Activated CD8-positive, alpha-beta memory T cell treated with anti-CD3 and anti-CD28 coated beads for 4 hours (primary cell): ENCODE results near the gene ABCA9.
"Not testable (repeated sequence)": the region's sequence is repeated elsewhere in the genome, so short reads cannot be mapped to it uniquely, and the experiment has no call there.

Source experiments
- DNase-seq, 2 donors: peaks; one replicate each; pipeline ENCODE4 v3.0.0-alpha.2; 2020; ENCODE audit warnings: low read depth in 2 of 2

Gene ABCA9, protein sequence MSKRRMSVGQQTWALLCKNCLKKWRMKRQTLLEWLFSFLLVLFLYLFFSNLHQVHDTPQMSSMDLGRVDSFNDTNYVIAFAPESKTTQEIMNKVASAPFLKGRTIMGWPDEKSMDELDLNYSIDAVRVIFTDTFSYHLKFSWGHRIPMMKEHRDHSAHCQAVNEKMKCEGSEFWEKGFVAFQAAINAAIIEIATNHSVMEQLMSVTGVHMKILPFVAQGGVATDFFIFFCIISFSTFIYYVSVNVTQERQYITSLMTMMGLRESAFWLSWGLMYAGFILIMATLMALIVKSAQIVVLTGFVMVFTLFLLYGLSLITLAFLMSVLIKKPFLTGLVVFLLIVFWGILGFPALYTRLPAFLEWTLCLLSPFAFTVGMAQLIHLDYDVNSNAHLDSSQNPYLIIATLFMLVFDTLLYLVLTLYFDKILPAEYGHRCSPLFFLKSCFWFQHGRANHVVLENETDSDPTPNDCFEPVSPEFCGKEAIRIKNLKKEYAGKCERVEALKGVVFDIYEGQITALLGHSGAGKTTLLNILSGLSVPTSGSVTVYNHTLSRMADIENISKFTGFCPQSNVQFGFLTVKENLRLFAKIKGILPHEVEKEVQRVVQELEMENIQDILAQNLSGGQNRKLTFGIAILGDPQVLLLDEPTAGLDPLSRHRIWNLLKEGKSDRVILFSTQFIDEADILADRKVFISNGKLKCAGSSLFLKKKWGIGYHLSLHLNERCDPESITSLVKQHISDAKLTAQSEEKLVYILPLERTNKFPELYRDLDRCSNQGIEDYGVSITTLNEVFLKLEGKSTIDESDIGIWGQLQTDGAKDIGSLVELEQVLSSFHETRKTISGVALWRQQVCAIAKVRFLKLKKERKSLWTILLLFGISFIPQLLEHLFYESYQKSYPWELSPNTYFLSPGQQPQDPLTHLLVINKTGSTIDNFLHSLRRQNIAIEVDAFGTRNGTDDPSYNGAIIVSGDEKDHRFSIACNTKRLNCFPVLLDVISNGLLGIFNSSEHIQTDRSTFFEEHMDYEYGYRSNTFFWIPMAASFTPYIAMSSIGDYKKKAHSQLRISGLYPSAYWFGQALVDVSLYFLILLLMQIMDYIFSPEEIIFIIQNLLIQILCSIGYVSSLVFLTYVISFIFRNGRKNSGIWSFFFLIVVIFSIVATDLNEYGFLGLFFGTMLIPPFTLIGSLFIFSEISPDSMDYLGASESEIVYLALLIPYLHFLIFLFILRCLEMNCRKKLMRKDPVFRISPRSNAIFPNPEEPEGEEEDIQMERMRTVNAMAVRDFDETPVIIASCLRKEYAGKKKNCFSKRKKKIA (N-terminal part only)

DNA sequence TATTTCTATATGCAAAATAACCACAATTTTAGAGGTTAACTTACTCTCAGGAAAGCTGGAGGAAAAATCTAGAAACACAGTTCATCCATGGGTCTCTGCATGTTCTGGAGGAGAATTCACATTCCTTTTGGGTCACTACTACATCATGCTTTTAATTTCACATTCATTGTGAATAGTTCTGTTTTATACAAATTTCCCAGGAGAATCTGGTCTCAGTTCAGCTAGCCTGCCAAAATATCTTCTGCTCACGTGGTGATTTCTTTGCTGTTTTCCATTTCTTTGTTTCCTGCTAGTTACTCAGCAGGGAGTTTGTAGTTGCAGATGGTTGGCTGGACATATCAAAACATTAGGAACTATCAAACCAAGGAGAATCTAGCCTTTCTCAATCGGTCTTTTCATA, at the start of gene ABCA9:
TSS of gene ABCA9 (minus strand) at position 106 of the 400 bp plus-strand sequence. CDS start 9,801 bp downstream, outside the sequence.
- DNase-seq: no peak

DNA sequence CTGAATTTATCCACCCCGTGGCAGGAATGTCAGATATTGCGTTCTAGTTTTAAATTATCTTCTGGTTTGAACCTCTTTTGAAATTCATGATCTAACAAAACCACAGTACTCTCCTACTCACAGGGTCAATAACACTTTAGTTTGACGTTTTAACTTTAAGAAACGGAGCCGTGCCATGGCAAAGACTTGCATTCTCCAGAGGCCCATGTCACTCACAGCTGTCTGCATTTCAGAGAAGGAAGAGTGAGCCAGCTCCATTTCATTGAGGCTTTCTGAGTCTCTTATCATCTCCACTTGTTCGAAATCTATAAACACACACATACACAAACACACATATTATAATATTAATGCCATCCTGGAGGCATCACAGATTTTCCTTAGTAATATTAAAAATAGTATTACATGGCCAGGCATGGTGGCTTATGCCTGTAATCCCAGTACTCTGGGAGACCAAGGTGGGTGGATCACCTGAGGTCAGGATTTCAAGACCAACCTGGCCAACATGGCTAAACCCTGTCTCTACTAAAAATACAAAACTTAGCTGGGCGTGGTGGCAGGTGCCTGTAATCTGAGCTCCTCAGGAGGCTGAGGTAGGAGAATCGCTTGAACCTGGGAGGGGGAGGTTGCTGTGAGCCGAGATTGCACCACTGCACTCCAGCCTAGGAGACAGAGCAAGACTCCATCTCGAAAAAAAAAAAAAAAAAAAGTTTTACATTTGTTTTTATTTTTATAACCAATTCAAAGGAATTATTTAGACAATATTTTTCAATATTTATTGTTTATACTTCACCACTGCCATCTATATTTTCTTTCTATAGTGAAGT, 45.4 kb upstream of the ABCA9 start:
- DNase-seq: no peak

DNA sequence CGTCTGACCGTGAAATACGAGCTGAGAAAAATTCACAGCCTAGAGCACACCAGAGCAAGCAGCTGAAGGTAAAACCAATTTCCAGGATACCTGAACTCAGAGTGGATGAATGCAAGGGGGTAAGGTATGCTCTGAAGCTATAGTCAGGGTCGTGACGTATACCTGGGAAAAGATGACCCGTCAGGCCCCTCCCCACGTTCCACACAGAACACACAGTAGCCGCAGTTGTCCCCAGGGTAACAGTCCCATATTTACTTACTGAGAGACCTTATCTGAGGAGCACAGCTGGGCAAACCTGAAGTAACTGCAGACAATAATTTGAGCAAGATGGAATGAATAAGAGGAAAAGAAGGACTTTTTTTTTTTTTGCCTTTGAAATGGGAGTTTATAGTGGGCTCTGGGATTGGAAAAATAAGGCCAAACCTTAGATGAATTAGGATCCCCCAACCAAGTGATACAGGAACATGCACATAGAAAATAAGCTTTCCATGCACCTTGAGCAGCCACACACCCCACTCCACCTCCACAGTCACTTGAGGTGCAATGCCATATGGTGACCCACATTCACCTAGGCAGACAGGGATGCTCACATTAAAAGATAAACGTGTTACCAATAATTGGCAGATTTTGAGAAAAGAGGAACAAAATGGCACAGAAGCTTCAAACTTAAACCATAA, 43.0 kb upstream of the ABCA9 start:
- DNase-seq: no peak

DNA sequence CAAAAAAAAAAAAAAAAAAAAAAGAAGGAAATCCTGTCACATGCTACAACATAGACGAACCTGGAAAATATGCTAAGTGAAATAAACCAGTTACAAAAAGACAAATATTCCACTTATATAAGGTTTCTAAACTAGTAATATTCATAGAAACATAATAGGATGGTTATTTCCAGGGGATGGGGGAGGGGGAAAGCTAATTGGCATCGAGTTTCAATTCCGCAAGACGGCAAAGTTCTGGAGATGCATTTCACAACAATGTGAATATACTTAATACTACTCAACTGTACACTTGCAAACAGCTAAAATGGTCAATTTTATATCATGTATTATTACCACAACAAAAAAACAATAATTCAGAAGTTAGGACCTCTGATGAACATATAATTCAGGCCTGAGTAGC, 37.9 kb upstream of the ABCA9 start:
- no peak for DNase-seq

DNA sequence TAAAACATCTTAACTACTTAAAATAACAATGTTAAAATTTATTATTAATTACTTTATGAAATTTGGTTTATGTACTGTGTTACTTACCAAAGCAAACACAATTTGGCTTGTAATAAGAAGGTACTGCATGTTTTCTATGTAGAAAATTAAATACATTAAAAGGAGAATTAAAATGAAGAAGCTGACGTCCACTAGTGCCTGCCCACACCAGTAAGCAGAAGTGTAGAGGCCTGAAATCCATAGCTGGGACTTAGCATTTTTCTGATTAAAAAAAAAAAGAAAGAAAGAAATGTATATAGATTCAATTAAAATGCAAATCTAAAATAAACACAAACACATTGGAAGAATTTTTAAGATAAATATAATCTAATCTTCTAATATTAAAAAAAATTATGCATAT, 35.8 kb upstream of the ABCA9 start:
- DNase-seq: no peak

DNA sequence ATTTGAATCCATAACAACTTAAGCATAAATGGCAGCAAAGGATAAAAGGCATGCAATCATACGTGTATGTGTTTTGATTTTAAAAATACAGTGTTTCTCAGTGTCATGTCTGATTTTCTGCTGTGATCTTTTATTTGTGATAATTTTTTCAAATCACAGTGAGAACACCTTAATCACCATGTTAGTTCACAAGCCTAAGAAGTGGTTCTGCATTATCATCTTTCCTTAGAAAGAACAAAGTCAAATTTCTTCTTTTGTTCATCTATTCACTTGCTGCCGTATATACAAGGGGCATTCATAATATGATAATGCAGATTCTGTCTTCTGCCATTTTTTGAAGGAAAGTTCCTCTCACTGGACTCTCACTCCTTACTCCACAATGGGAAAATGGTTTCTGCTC, 33.3 kb upstream of the ABCA9 start:
- DNase-seq: no peak

DNA sequence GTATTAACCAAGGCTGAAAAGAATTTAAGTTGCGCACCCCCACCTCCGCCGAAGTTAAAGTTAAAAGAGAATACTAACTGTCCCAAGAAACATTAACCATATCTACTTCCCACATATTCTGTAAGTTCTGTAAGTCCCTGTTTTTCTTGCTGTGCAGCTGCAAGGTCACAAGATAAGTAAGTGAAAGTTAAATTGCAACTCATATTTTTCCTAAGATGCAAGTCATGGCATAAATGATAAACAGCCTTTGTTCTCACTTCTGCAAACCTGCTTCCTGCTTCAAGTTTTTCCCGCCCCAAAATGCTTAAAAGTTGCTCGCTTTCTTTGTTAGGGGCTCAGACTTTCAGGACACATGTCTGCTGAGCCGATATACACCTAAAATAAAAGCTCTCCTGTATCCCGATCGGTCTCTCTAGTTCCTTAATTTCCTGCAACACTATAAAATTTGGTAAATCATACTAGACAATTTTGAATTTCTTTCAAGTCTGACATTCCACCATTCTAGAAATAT, 32.6 kb upstream of the ABCA9 start:
- no peak for DNase-seq

DNA sequence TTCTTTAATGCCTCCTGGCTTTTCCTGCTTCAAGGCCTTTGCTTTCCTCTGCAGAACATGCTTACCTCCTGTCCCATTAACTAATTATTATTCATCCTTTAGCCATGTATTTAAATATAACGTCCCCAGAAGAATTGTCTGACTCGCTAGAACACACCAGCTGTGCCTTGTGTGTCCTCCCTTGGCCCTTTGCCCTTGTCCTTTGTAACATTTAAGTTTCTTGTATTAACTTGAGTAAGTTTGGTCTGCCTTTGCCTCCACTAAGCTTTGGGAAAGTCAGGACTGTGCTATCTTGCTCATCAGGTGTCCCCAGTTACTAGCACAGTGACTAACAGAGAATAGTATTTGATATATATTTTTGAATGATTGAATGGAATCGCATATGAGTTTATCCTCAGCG, 29.6 kb upstream of the ABCA9 start:
- no peak for DNase-seq

DNA sequence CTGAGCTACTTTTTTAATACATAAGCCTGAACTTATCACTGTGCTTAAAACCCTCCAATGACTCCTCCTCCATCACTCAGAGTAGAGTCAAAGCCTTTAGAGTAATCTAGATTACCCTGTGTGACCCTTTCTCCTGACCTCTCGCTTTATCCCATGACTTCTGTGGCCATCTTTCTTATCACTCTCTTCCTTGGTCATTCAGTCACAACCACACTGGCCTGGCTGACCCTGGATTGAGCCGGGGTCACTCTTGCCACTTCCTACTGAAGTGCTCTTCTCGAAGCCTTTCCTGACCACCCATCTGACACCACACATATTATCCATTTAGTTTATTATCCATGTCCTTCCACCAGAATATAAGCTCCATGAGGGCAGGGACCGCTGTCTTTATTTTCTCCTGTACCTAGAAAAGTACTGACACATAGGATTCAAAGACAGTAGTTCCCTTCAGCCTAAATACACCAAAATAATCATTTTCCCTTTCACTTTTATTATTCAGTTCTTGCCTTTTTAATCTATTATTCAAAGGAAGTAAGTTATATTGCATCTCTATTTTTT, 28.0 kb upstream of the ABCA9 start:
- DNase-seq: no peak

DNA sequence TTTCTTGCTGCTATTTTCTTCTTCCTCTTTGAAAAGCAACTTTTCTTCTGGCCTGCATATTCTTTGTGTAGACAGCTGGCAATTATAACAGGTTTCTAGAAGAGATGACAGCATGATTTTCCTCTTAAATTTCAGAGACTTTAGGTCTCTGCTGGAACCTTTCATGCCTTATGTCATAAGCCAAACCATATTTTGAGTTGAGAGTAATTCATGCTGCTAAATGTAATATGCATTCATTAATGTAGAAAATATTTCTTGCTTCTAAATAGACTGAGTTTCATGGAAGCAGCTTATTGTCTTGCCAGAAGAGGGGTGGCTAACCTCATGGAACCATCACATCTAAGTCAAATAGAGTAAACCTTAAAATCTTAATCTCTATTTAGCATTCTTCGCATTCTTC, 25.9 kb upstream of the ABCA9 start:
- DNase-seq: no peak

DNA sequence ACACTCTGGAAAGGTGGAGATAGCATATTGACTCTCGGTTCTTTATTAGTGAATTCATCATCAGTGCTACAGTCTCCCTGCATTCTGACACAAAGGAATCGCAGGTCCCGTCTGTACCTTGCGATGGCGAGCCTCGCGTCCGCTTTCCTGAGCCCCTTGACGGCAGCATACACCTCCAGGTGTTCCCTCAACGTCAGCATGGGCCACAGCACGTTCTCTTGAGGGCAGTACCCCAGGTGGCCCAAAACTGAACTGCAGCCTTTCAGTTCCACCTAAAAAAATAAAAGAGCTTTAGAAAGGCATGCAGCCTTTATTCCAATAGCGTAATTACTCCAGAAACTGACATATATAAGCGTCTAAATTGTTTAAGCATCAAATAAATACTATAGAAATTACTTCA, 24.2 kb upstream of the ABCA9 start:
- DNase-seq: no peak

DNA sequence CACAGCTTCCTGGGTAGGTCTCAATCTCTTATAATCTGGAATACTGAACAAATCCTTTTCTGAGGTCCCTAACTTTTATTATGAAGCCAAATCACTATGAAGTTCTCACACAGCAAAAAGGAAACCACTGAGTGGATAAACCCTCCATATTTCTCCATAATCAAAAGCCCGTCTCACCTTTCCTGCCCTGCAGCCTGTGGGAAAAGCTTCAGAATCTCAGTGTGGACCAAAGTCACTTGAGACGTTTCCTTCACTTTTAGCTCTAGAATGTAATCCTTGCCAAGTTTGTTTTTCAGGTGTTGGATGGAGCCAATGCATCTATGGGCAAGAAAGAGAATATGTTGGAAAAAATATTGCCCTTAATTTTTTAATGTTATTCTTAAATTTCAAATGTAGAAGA, 22.0 kb upstream of the ABCA9 start:
- no peak for DNase-seq

DNA sequence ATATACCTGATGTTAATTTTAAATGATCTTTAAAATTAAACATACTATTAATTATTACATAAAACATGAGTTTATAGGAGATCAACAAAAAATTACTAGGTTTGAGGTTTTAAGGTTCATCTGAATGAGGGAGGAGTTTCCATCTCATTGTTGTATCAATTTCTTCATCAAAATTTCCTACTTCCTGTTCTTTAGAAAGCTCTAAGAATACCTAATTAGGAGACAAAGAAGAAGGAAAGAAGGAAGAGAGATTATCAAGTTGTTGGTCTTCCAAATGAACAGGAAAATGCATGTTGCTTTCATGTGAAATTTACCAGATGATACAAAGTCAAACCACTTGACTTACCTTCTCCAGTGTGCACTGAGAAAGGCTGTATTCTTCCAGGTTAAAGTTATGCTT, 18.1 kb upstream of the ABCA9 start:
- no peak for DNase-seq

DNA sequence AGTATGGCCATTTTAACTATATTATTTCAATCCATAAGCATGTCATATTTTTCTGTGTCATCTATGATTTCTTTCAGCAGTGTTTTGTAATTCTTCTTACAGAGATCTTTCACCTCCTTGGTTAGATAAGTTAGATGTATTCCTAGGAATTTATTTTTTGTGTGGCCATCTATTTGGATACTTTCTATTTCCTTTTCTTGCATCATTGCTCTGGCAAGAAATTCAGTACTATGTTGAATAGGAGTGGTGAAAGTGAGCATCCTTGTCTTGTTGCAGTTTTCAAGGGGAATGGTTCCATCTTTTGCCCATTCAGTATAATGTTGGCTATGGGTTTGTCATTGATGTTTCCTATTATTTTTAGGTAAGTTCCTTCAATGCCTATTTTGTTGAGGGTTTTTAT, 15.1 kb upstream of the ABCA9 start:
- DNase-seq: no peak

DNA sequence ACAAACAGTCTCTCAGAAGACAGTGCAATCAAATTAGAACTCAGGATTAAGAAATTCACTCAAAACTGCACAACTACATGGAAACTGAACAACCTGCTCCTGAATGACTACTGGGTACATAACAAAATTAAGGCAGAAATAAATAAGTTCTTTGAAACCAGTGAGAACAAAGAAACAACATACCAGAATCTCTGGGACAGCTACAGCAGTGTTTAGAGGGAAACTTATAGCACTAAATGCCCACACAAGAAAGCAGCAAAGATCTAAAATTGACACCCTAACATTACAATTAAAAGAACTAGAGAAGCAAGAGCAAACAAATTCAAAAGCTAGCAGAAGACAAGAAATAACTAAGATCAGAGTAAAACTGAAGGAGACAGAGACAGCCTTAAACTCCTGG, 12.7 kb upstream of the ABCA9 start:
- not testable (repeated sequence) for DNase-seq

DNA sequence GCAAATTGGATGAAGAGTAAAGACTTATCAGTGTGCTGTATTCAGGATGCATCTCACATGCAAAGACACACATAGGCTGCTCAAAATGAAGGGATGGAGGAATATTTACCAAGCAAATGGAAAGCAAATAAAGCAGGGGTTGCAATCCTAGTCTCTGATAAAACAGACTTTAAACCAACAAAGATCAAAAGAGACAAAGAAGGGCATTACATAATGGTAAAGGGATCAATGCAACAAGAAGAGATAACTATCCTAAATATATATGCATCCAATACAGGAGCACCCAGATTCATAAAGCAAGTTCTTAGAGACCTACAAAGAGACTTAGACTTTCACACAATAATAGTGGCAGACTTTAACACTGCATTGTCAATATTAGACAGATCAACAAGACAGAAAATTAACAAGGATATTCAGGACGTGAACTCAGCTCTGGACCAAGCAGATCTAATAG, 12.1 kb upstream of the ABCA9 start:
- not testable (repeated sequence) for DNase-seq

DNA sequence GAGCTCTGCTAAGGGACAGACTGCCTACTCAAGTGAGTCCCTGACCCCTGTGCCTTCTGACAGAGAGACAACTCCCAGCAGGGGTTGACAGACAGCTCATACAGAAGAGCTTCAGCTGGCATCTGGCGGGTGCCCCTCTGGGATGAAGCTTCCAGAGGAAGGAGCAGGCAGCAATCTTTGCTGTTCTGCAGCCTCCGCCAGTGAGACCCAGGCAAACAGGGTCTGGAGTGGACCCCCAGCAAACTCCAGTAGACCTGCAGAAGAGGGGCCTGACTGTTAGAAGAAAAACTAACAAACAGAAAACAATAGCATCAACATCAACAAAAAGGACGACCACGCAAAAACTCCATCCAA, 10.5 kb upstream of the ABCA9 start:
- not testable (repeated sequence) for DNase-seq

DNA sequence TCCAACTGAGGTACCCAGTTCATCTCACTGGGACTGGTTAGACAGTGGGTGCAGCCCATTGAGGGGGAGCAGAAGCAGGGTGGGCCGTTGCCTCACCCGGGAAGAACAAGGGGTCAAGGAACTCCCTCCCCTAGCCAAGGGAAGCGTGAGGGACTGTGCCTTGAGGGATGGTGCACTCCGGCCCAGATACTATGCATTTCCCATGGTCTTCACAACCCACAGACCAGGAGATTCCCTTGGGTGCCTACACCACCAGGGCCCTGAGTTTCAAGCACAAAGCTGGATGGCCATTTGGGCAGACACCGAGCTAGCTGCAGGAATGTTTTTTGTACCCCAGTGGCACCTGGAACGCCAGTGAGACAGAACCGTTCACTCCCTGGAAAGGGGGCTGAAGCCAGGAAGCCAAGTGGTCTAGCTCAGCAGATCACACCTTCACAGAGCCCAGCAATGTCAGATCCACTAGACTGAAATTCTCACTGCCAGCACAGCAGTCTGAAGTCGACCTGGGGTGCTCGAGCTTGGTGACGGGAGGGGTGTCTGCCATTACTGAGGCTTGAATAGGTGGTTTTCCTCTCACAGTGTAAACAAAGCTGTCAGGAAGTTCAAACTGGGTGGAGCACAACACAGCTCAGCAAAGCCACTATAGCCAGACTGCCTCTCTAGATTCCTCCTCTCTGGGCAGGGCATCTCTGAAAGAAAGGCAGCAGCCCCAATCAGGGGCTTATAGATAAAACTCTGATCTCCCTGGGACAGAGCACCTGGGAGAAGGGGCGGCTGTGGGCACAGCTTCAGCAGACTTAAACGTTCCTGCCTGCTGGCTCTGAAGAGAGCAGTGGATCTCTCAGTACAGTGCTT, 9.9 kb upstream of the ABCA9 start:
- DNase-seq: not testable (repeated sequence)

DNA sequence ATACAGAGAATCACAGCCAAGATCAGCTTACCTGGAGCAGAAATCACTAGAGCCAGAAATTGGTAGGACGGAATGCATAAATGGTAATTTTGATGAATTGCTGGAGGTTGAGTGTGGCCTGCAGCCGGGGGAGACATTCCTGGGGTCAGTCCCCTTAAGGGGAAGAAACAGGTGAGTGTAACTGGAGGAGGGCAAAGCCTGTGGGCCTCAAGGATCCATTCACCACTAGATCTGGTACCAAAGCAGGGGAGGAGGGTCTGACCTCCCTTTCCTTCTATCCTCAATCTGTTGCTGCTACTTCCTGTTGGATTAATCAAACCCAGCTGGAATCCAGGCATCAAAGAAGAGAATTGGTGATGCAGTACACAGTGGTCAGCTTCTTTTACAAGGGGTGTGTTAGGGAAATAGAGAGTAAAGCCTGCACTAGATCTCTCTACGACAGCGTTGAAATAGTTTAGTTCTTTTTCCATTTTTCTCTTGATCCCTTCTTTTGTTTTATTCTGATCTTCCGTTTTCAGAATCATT, 8.6 kb upstream of the ABCA9 start:
- no peak for DNase-seq
